ENCODE data around the gene TTC19. TPM values are rescaled to one million over a fixed set of nuclear protein-coding genes. Genes with fewer than 3 reads are reported as not detected.

Gene TTC19
- total RNA-seq, 1 experiment from 2014 or later, result 20.2 TPM

DNA sequence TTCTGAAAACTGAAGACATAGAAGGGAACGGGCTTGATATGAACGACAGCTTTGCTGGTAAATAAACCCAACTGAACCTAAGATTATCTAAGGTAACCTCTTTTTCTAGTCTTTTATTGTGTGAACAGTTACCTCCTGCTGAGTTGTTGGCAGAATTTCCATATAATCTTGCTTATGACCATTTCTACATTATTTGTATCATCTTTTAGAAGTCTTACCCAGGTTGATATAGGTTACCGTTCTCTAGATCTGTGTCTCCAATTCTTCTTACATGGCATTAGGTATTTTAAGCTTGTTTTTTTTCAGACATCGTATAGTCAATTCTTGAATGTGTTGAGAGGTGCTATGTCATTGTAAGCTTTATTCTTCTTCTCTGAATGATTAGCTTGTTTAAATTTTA is 24.3 kb downstream of the TTC19 start:
- Histone ChIP-seq H3K4me1 (no peaks in the 10 kb centered on the region), H3K36me3 (ENCODE audit: control insufficient read depth, insufficient read depth, low read length) (no peaks in the 10 kb centered on the region), H3K9me3 (no peaks in the 10 kb centered on the region), H3K4me3 (ENCODE audit: low read depth, low read length) (no peak overlapping the region), H3K27me3 (replicated peaks; ENCODE audit: control insufficient read depth, insufficient read depth, low read length) (no peaks in the 10 kb centered on the region)
- H3K27me3 Mint-ChIP-seq (ENCODE audit: insufficient read depth, unreplicated experiment), result no peaks in the 10 kb centered on the region
- H3K27ac Mint-ChIP-seq (ENCODE audit: unreplicated experiment), result no peak overlapping the region
- CTCF ChIA-PET, result no interaction called here
- H3K36me3 Mint-ChIP-seq (ENCODE audit: insufficient read depth, unreplicated experiment), result peaks cover 44% of the 10 kb centered on the region
- BruUV-seq (replicated peaks), result no TSS peak
- POLR2A ChIA-PET, result no interaction called here
- intact Hi-C loops (cut with micrococcal nuclease; ENCODE audit: unreplicated experiment), result no loop called here
- no peak for DNase-seq
- no peaks in the 10 kb centered on the region for H3K4me1 Mint-ChIP-seq (ENCODE audit: low read depth, unreplicated experiment)
- H3K4me3 Mint-ChIP-seq (ENCODE audit: unreplicated experiment), result no peak overlapping the region
- TF ChIP-seq, protein P1, sequence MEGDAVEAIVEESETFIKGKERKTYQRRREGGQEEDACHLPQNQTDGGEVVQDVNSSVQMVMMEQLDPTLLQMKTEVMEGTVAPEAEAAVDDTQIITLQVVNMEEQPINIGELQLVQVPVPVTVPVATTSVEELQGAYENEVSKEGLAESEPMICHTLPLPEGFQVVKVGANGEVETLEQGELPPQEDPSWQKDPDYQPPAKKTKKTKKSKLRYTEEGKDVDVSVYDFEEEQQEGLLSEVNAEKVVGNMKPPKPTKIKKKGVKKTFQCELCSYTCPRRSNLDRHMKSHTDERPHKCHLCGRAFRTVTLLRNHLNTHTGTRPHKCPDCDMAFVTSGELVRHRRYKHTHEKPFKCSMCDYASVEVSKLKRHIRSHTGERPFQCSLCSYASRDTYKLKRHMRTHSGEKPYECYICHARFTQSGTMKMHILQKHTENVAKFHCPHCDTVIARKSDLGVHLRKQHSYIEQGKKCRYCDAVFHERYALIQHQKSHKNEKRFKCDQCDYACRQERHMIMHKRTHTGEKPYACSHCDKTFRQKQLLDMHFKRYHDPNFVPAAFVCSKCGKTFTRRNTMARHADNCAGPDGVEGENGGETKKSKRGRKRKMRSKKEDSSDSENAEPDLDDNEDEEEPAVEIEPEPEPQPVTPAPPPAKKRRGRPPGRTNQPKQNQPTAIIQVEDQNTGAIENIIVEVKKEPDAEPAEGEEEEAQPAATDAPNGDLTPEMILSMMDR (IDR thresholded peaks at IDR 0.05; ENCODE audit: insufficient read depth in 1 of 2, low read depth in 1 of 2, low read length in 1 of 2, severe bottlenecking in 1 of 2, unreplicated experiment in 1 of 2), result no peak
- no peaks in the 10 kb centered on the region for H3K9me3 Mint-ChIP-seq (ENCODE audit: unreplicated experiment)

DNA sequence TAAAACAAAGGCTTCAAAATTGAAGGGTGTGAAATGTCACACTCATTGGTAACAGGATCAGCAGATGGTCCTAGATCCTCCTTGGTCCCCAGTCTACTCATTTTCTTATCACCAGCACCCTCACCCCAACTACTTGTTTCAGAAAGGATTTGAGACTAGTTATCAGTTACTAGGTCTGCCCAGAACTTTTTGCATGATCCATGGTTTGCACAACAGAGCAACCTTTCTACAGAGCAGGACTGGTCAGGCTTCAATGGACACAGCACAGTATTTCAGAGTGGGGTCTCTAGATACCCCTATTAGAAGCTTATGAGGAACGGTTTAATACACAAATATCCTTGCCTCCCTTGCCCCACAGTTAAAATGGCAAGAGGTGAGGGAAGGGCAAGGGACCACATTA is 25.6 kb downstream of the TTC19 start:
- H3K4me1 ChIP-seq, result no peaks in the 10 kb centered on the region
- H3K27me3 Mint-ChIP-seq (ENCODE audit: insufficient read depth, unreplicated experiment), result no peaks in the 10 kb centered on the region
- DNase-seq, result no peak
- TF ChIP-seq, protein P1 (IDR thresholded peaks at IDR 0.05; ENCODE audit: insufficient read depth in 1 of 2, low read depth in 1 of 2, low read length in 1 of 2, severe bottlenecking in 1 of 2, unreplicated experiment in 1 of 2), result no peak
- no peaks in the 10 kb centered on the region for H3K9me3 ChIP-seq
- intact Hi-C loops (cut with micrococcal nuclease; ENCODE audit: unreplicated experiment), result no loop called here
- no peaks in the 10 kb centered on the region for H3K4me1 Mint-ChIP-seq (ENCODE audit: low read depth, unreplicated experiment)
- H3K36me3 ChIP-seq (ENCODE audit: control insufficient read depth, insufficient read depth, low read length), result no peaks in the 10 kb centered on the region
- no peak overlapping the region for H3K4me3 ChIP-seq (ENCODE audit: low read depth, low read length)
- ChIA-PET POLR2A (no interaction called here), CTCF (no interaction called here)
- no peaks in the 10 kb centered on the region for H3K27me3 ChIP-seq (replicated peaks; ENCODE audit: control insufficient read depth, insufficient read depth, low read length)
- BruUV-seq (replicated peaks), result no TSS peak
- peaks cover 46% of the 10 kb centered on the region for H3K36me3 Mint-ChIP-seq (ENCODE audit: insufficient read depth, unreplicated experiment)
- H3K4me3 Mint-ChIP-seq (ENCODE audit: unreplicated experiment), result no peak overlapping the region
- no peaks in the 10 kb centered on the region for H3K9me3 Mint-ChIP-seq (ENCODE audit: unreplicated experiment)
- no peak overlapping the region for H3K27ac Mint-ChIP-seq (ENCODE audit: unreplicated experiment)

DNA sequence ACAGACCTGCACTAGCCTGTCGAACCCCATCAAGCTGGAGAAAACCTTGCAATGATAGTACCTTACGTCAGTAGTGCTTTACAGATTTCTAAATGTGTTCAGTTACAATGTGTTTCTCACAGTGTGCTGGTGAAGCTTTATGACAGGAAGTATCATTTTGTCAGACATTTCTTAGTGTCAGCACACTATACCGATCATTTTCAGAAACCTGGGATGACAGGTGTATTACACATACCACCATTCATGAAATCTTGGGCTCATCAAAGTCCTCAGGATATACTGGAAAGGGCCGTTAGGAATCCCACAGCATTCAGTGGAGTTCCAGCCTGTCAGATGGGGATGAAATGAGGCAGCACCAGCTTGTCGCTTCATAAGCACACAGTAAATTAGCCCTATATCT is 27.3 kb downstream of the TTC19 start:
- no peaks in the 10 kb centered on the region for H3K36me3 ChIP-seq (ENCODE audit: control insufficient read depth, insufficient read depth, low read length)
- H3K4me1 ChIP-seq, result no peaks in the 10 kb centered on the region
- H3K9me3 ChIP-seq, result no peaks in the 10 kb centered on the region
- Mint-ChIP-seq H3K27ac (ENCODE audit: unreplicated experiment) (no peak overlapping the region), H3K27me3 (ENCODE audit: insufficient read depth, unreplicated experiment) (no peaks in the 10 kb centered on the region), H3K36me3 (ENCODE audit: insufficient read depth, unreplicated experiment) (peaks cover 57% of the 10 kb centered on the region), H3K9me3 (ENCODE audit: unreplicated experiment) (no peaks in the 10 kb centered on the region), H3K4me3 (ENCODE audit: unreplicated experiment) (no peak overlapping the region), H3K4me1 (ENCODE audit: low read depth, unreplicated experiment) (no peaks in the 10 kb centered on the region)
- intact Hi-C loops (cut with micrococcal nuclease; ENCODE audit: unreplicated experiment), result no loop called here
- no TSS peak for BruUV-seq (replicated peaks)
- CTCF ChIA-PET, result no interaction called here
- no peak overlapping the region for H3K4me3 ChIP-seq (ENCODE audit: low read depth, low read length)
- POLR2A ChIA-PET, result no interaction called here
- TF ChIP-seq, protein P1 (IDR thresholded peaks at IDR 0.05; ENCODE audit: insufficient read depth in 1 of 2, low read depth in 1 of 2, low read length in 1 of 2, severe bottlenecking in 1 of 2, unreplicated experiment in 1 of 2), result no peak
- H3K27me3 ChIP-seq (replicated peaks; ENCODE audit: control insufficient read depth, insufficient read depth, low read length), result no peaks in the 10 kb centered on the region
- DNase-seq, result no peak
